Effector CD4-positive, alpha-beta T cell (primary cell): ENCODE results near the gene RRP15.
"Not testable (repeated sequence)": the region's sequence is repeated elsewhere in the genome, so short reads cannot be mapped to it uniquely, and the experiment has no call there.

Experiments used
- DNase-seq: peaks from one replicate; pipeline ENCODE4 v3.0.0-alpha.2; 2020

The RRP15 gene

GRCh38 chr1:218297461-218297860 lies 12.4 kb downstream of the RRP15 start:
- no peak for DNase-seq

GRCh38 chr1:218297867-218298266 lies 12.8 kb downstream of the RRP15 start:
- DNase-seq, result no peak

- no peak for DNase-seq
Measured at GRCh38 chr1:218298398-218298797, 13.3 kb downstream of the RRP15 start.

GRCh38 chr1:218299416-218299815 lies 14.3 kb downstream of the RRP15 start:
- DNase-seq, result no peak

GRCh38 chr1:218301217-218301616 lies 16.1 kb downstream of the RRP15 start:
- no peak for DNase-seq

GRCh38 chr1:218302155-218302554 lies 17.1 kb downstream of the RRP15 start:
- no peak for DNase-seq

GRCh38 chr1:218303176-218303879 lies 18.2 kb downstream of the RRP15 start:
- no peak for DNase-seq

GRCh38 chr1:218304281-218305039 lies 19.4 kb downstream of the RRP15 start:
- DNase-seq, result no peak

- no peak for DNase-seq
Measured at GRCh38 chr1:218305472-218306064, 20.5 kb downstream of the RRP15 start.

GRCh38 chr1:218312509-218312908 lies 27.4 kb downstream of the RRP15 start:
- DNase-seq, result no peak

- DNase-seq, result no peak
Measured at GRCh38 chr1:218314316-218314715, 29.2 kb downstream of the RRP15 start.

GRCh38 chr1:218315638-218316037 lies 30.5 kb downstream of the RRP15 start:
- no peak for DNase-seq

- no peak for DNase-seq
Measured at GRCh38 chr1:218317061-218317460, 32.0 kb downstream of the RRP15 start.

- DNase-seq, result not testable (repeated sequence)
Measured at GRCh38 chr1:218320182-218320581, 35.1 kb downstream of the RRP15 start.

GRCh38 chr1:218322762-218323161 lies 37.7 kb downstream of the RRP15 start:
- DNase-seq, result no peak

- DNase-seq, result no peak
Measured at GRCh38 chr1:218323568-218324225, 38.6 kb downstream of the RRP15 start.

- no peak for DNase-seq
Measured at GRCh38 chr1:218324226-218324580, 39.1 kb downstream of the RRP15 start.

GRCh38 chr1:218328769-218329168 lies 43.7 kb downstream of the RRP15 start:
- DNase-seq, result no peak

GRCh38 chr1:218330043-218330623 lies 45.0 kb downstream of the RRP15 start:
- DNase-seq, result no peak

- no peak for DNase-seq
Measured at GRCh38 chr1:218332416-218332815, 47.3 kb downstream of the RRP15 start.

- no peak for DNase-seq
Measured at GRCh38 chr1:218336328-218336727, 51.2 kb downstream of the RRP15 start.

GRCh38 chr1:218339267-218339831 lies 54.3 kb downstream of the RRP15 start:
- no peak for DNase-seq

- DNase-seq, result no peak
Measured at GRCh38 chr1:218341325-218341724, 56.2 kb downstream of the RRP15 start.
